NOMO-1 treated with DMSO at 0.1 percent for 48 hours (cell line): ENCODE data around the gene SYT10.
A peak's percentile ranks its signal among the peaks of the same experiment; 100 is the strongest.
"Not testable (repeated sequence)": the region's sequence is repeated elsewhere in the genome, so short reads cannot be mapped to it uniquely, and the experiment has no call there.

Experiments used
- DNase-seq: peaks from one replicate; lab custom pipeline; 2025; ENCODE audit not compliant: unreplicated experiment; lab: John Stamatoyannopoulos, UW

SYT10 gene

GRCh38 chr12:33439587-33440011, at the start of gene SYT10:
SYT10 (minus strand) TSS chr12:33439819; CDS start chr12:33439522, 297 bp downstream.
- no peak for DNase-seq

DNA sequence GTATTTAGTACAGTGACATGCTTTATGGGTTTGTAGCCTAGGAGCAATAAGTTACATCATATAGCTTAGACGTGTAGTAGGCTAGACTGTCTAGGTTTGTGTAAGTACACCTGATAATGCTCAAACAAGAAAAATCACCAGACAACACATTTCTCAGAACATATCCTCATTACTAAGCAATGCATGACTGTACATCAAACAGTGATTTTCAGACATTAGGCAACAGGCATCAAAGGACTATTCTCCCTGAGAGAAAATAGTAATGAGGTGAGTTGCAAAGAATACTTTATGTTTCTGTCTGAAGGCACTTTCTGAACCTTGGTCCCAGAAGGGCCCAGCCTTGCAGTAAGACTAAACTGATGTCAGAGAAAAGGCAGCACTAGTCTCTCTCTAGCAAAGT, 48.4 kb upstream of the SYT10 start:
- no peak for DNase-seq

GRCh38 chr12:33486058-33486457, 46.4 kb upstream of the SYT10 start:
- DNase-seq = no peak

DNA sequence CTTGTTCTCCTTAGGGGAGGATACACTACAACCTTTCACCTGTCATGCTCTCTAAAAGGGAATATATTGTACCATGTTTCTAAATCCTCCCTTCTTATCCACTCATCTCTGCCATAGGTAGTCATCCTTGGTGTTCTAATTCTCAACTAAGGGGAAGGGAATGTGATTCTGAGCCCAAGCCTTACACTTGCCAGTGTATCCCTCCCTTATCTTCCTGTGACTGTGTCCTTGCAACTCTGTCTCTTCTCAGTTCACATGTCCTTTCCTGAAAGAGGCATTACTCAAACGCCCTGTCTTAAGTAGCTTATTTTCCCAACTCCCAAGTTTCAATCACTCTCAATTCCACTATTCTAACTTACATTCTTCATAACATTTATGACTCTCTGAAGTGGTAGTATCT, 44.5 kb upstream of the SYT10 start:
- DNase-seq = no peak

DNA sequence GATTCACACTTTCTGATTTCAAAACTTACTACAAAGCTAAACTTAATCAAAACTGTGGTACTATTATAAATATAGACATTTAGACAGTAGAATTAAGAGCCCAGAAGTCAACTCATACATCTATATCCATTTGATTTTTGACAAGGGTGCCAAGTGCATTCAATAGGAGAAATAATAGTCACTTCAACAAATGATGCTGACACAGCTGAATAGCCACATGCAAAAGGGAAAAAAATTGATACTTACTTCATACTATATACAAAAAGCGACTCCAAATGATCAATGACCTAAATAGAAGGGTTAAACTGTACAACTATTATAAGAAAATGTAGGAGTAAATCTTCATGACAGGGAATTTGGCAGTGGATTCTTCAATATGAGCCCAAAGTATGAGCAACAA, 40.7 kb upstream of the SYT10 start:
- DNase-seq = no peak

DNA sequence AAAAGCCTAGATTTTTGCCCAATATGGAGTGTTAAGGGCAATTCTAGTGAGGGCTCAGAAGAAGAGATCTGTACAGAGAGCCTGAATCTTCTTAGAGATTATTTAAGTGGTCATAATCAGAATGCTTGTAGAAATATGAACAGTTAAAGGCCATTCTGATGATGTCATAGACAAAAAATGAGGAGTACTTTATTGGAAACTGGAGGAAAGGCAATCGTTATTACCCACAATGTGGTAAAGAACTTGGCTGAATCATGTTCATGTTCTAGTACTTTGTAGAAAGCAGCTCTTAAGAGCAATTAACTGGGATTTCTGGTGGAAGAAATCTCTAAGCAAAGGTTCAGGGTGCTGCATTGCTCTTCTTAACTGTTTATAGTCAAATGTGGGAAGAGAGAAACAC, 36.4 kb upstream of the SYT10 start:
- no peak for DNase-seq

- DNase-seq = no peak
Measured at GRCh38 chr12:33472299-33472698, 32.7 kb upstream of the SYT10 start.

- no peak for DNase-seq
Measured at GRCh38 chr12:33455096-33455495, 15.5 kb upstream of the SYT10 start.

DNA sequence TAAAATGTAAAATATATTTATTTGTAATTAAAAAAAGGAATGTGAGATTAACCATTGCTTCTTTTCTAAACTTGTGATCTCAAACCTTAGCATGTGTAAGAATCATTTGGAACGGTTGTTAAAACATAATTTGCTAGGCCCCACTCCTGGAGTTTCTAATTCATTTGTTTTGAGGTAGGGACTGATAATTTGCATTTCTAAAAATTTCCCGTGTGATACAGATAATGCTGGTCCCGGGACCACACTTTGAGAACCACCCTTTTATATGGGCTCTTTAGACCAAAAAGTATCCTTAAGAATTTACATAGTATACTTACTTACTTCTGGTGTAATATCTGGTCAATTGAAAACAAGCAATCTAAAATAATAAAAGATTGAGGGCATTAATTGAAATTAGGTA, 10.9 kb upstream of the SYT10 start:
- DNase-seq = no peak

DNA sequence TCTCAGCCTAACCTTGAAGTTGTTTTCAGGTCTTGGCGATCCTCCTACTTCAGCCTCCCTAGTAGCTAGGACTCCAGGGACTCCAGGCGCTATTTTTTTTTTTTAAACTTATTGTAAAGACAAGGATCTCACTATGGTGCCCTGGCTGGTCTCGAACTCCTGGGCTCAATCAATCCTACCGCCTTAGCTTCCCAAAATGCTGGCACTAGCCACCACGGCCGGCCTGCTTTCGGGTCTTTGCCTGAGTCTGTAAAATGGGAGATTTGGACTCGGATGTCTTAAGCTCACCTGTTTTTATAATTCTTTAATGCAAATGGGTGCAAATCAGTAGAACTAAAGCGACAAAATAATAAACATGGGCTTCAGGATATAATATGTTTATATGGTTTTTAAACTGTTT, 858 bp upstream of the SYT10 start:
- DNase-seq = no peak

GRCh38 chr12:33438851-33439586, 600 bp downstream of the SYT10 start:
- no peak for DNase-seq

DNA sequence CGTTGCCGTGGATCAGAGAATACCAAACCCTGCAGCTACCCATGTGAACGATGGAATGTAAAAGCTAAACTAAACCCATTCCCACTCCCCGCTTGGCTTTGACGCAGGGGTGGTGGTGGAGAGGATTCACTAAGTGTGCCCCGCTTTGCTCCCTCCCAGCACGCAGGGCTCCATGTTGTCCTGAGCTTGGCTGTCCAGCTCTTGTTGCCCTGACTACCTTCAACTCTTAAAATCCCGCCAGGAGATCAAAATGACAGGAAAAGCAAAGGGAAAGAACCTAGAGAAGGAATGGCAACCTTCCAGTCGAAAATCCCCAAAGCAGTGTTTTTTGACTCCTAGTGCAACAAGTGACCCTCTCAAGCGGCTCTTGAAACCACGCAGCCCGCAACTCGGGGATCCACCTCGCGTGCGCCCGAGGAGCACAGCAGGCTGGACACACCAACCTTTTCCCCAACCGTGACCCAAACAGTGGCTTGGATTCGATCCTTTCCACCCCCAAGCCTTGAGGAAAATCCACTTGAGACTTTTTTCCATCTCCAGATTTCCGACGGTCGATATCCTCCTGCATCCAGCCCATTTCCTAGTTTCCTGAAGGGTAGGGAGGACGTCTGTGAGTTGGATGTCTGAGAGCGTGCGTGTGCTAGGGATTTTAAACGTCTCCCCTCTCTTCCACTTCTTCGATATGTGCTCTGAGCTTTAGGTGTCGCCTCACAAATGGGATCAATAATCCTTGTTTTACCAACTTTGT, 1.4 kb downstream of the SYT10 start:
- DNase-seq = no peak

GRCh38 chr12:33437598-33437997, 2.0 kb downstream of the SYT10 start:
- no peak for DNase-seq

DNA sequence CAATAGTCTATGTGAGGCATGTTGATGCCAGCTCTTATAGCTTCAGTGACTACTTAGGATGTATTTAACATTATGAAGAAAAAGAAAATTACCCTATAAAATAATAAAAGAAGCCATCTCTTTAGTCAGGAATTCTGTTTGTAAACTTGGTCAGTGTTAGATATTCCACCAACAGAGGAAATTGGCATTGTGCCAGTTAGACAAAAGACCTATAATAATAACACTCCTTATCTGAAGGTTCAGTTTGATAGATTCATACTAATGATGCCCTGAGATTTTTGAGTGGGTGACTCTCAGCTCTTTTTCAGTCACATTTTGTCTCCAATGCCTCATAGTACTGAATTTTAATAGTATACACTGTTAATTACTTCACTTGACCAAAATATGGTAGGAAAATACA, 6.6 kb downstream of the SYT10 start:
- no peak for DNase-seq

- DNase-seq = no peak
Measured at GRCh38 chr12:33431648-33432047, 8.0 kb downstream of the SYT10 start.

DNA sequence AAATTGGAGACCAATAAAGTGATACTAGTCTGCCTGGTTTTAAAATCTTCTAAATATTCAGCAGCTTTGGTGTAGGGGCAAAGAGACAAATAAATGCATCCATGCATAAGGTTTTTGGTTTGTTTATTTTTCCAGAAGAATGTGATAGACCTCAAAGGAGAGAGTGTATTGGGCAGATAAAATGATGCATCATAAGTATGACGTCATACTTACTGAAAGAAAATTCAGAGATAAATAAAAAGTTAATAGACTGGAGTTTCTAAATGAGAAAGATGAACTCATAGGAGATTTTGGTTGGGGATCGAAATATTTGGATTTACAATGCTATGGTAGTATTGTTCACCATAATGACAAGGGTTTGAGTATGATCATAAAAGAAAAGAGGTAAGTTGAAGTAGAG, 10.2 kb downstream of the SYT10 start:
- DNase-seq = no peak

- DNase-seq = peak; percentile 28
Measured at GRCh38 chr12:33427071-33427470, 12.5 kb downstream of the SYT10 start.

DNA sequence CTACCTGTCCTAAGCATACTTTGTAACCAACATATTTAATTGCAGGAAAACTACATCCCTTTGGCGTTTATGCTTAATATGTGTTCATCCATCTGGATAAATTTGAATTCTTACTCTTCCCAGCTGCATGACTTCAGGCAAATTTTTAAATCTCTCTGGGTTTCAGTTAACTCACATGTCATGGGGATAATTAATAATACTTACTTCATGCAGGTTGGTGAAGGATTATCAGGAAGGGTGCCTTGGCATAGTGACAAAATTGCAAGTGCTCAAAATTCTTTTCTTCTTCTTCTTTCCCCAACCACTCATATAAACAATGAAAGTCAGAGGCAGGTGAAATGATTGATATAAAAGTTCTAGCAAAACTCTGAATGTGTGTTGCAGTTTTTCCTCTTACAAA, 15.9 kb downstream of the SYT10 start:
- no peak for DNase-seq

- not testable (repeated sequence) for DNase-seq
Measured at GRCh38 chr12:33412410-33412809, 27.2 kb downstream of the SYT10 start.

DNA sequence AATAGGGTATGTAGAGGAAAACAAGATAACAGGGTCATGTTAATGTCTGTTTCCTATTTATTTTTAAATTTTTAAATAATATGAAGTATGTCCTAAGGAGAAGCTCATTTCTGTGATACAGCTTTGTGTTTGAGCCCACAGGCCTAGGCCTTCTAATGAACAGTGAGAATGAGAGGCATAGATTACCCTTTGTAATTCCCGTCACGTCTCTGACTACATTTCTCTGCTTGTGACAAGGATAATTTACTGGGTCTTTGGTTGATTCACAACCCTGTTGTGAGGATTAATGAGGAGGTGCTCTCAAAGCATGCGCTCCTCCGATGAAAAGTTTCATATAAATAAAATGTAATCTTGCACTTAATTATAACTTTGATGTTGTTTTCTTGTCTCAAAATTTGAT, 56.1 kb downstream of the SYT10 start:
- no peak for DNase-seq

DNA sequence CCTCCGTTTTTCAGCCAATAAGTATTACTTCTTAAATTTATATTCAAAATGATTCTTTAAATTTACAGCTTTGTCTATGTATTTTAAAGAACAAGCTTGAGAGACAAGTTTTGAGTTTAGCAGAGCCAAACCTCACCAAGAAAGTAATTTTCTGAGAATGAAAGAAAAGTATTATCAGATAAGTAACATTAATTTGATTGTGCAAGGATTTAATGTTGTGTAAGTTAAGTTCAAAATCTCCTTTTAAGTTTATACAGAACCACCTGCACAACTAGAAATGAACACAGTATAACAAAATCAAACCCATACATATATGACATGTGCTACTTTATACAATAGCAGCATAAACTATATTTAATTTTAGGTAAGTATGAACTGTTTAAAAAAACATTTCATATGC, 63.5 kb downstream of the SYT10 start:
- DNase-seq = no peak

- DNase-seq = no peak
Measured at GRCh38 chr12:33370318-33370717, 69.3 kb downstream of the SYT10 start.

DNA sequence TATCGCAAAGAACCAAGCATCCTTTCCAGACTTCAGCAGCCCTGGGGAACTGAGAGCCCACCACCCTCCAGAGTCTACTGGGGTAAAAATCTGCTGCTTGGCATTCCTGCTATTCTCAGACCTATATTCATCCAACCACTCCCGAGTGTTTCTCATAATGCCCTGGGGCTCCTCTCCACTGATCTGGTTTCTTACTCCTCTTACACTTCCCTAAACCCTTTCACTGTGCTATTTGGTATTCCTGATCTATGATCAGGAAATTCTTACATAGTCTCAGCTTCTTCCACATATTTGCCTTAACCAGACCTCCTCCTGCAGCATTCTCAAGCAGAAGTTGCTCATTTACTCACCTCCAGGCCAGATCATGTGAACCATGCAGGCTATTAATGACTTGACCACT, 82.4 kb downstream of the SYT10 start:
- no peak for DNase-seq
